DMS153 (cell line): Measurements from ENCODE around the gene LLGL2.
"Not testable (repeated sequence)": the region's sequence is repeated elsewhere in the genome, so short reads cannot be mapped to it uniquely, and the experiment has no call there.

Experiments used
- DNase-seq: peaks from one replicate; lab custom pipeline; 2025; lab: John Stamatoyannopoulos, UW

LLGL2 gene

GRCh38 chr17:75590849-75591721 lies 65.6 kb downstream of the LLGL2 start:
- DNase-seq, result no peak

GRCh38 chr17:75591722-75592302 lies 66.3 kb downstream of the LLGL2 start:
- no peak for DNase-seq

- no peak for DNase-seq
These were observed 67.0 kb downstream of the LLGL2 start for GRCh38 chr17:75592348-75593020.

- DNase-seq, result not testable (repeated sequence)
These were observed 67.9 kb downstream of the LLGL2 start for GRCh38 chr17:75593430-75593829.

GRCh38 chr17:75594499-75595283 lies 69.2 kb downstream of the LLGL2 start:
- DNase-seq, result peak; percentile 12

- DNase-seq, result no peak
These were observed 69.9 kb downstream of the LLGL2 start for GRCh38 chr17:75595284-75595919.

GRCh38 chr17:75595920-75596313 lies 70.4 kb downstream of the LLGL2 start:
- DNase-seq, result no peak

GRCh38 chr17:75596320-75597087 lies 71.0 kb downstream of the LLGL2 start:
- DNase-seq, result no peak

- peak; percentile 33 for DNase-seq
These were observed 75.8 kb downstream of the LLGL2 start for GRCh38 chr17:75601057-75601987.

- no peak for DNase-seq
These were observed 77.1 kb downstream of the LLGL2 start for GRCh38 chr17:75602644-75603043.

- DNase-seq, result no peak
These were observed 77.6 kb downstream of the LLGL2 start for GRCh38 chr17:75603123-75603522.

- DNase-seq, result no peak
These were observed 78.7 kb downstream of the LLGL2 start for GRCh38 chr17:75604034-75604695.

GRCh38 chr17:75605790-75606189 lies 80.3 kb downstream of the LLGL2 start:
- no peak for DNase-seq

GRCh38 chr17:75607086-75607485 lies 81.6 kb downstream of the LLGL2 start:
- DNase-seq, result no peak

GRCh38 chr17:75610103-75610984 lies 84.8 kb downstream of the LLGL2 start:
- no peak for DNase-seq

GRCh38 chr17:75611851-75612429 lies 86.4 kb downstream of the LLGL2 start:
- no peak for DNase-seq

GRCh38 chr17:75612906-75613626 lies 87.6 kb downstream of the LLGL2 start:
- DNase-seq, result no peak
